ENCODE results near the gene HPS1.

HPS1 gene

DNA sequence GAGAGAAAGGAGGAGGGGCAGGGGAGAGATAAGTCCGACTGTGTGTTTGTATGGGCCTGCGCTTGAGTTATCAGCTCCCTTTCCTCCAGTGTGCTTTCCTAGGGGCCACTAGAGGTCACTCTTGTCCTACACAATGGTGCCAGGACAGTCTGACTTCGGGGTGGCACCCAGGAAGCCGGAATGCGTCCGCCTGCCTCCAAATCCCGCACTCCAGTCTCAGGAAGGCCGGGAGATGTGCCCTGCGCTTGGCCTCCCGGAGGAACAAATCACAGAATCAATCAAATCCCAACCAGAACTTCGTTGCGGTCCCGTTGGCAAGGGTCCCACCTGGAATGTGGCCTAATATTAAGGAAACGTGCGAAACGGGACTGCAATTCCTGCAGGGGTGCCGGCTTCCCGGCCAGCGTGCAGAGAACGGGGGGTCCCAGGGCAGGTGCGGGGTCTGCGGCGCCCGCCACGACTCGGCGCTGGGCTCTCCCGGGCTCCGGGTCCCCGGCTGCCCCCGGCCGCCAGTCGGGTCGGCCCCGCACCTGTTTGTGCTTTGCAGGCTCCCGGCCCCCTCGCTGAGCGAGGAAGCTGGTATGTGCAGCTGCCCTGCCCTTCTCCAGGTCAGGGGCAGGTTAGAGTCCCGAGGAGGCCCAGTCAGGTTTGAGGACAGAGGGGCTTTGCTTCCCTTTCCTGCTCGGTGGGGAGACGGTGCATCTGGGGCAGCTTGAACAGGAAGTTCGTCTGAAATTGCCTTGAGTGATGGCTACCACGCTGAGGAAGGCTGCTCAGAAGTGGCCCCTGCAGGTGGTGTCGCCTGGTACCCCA is 21.0 kb upstream of the HPS1 start (continued):
- no peak for TF ChIP-seq PBX3 (CRISPR knock-in tag; IDR thresholded peaks at IDR 0.05)
- no peak for TF ChIP-seq ZNF174 (tag by site-specific recombination; IDR thresholded peaks at IDR 0.05)
- TF ChIP-seq ZNF629 (tag by site-specific recombination; IDR thresholded peaks at IDR 0.05), result no peak
- TF ChIP-seq, protein P1, sequence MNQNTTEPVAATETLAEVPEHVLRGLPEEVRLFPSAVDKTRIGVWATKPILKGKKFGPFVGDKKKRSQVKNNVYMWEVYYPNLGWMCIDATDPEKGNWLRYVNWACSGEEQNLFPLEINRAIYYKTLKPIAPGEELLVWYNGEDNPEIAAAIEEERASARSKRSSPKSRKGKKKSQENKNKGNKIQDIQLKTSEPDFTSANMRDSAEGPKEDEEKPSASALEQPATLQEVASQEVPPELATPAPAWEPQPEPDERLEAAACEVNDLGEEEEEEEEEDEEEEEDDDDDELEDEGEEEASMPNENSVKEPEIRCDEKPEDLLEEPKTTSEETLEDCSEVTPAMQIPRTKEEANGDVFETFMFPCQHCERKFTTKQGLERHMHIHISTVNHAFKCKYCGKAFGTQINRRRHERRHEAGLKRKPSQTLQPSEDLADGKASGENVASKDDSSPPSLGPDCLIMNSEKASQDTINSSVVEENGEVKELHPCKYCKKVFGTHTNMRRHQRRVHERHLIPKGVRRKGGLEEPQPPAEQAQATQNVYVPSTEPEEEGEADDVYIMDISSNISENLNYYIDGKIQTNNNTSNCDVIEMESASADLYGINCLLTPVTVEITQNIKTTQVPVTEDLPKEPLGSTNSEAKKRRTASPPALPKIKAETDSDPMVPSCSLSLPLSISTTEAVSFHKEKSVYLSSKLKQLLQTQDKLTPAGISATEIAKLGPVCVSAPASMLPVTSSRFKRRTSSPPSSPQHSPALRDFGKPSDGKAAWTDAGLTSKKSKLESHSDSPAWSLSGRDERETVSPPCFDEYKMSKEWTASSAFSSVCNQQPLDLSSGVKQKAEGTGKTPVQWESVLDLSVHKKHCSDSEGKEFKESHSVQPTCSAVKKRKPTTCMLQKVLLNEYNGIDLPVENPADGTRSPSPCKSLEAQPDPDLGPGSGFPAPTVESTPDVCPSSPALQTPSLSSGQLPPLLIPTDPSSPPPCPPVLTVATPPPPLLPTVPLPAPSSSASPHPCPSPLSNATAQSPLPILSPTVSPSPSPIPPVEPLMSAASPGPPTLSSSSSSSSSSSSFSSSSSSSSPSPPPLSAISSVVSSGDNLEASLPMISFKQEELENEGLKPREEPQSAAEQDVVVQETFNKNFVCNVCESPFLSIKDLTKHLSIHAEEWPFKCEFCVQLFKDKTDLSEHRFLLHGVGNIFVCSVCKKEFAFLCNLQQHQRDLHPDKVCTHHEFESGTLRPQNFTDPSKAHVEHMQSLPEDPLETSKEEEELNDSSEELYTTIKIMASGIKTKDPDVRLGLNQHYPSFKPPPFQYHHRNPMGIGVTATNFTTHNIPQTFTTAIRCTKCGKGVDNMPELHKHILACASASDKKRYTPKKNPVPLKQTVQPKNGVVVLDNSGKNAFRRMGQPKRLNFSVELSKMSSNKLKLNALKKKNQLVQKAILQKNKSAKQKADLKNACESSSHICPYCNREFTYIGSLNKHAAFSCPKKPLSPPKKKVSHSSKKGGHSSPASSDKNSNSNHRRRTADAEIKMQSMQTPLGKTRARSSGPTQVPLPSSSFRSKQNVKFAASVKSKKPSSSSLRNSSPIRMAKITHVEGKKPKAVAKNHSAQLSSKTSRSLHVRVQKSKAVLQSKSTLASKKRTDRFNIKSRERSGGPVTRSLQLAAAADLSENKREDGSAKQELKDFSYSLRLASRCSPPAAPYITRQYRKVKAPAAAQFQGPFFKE (tag by site-specific recombination; IDR thresholded peaks at IDR 0.05; ENCODE audit: borderline replicate concordance), result no peak
- TF ChIP-seq ZNF623 (tag by site-specific recombination; IDR thresholded peaks at IDR 0.05), result no peak
- no peak for TF ChIP-seq MYNN (tag by site-specific recombination; IDR thresholded peaks at IDR 0.05; ENCODE audit: borderline replicate concordance)
- TF ChIP-seq ZNF704 (tag by site-specific recombination; IDR thresholded peaks at IDR 0.05), result no peak
- no peak for TF ChIP-seq ZNF202 (tag by site-specific recombination; IDR thresholded peaks at IDR 0.05; ENCODE audit: borderline replicate concordance)
- TF ChIP-seq ZNF324 (tag by site-specific recombination; IDR thresholded peaks at IDR 0.05), result no peak
- TF ChIP-seq, protein P2, sequence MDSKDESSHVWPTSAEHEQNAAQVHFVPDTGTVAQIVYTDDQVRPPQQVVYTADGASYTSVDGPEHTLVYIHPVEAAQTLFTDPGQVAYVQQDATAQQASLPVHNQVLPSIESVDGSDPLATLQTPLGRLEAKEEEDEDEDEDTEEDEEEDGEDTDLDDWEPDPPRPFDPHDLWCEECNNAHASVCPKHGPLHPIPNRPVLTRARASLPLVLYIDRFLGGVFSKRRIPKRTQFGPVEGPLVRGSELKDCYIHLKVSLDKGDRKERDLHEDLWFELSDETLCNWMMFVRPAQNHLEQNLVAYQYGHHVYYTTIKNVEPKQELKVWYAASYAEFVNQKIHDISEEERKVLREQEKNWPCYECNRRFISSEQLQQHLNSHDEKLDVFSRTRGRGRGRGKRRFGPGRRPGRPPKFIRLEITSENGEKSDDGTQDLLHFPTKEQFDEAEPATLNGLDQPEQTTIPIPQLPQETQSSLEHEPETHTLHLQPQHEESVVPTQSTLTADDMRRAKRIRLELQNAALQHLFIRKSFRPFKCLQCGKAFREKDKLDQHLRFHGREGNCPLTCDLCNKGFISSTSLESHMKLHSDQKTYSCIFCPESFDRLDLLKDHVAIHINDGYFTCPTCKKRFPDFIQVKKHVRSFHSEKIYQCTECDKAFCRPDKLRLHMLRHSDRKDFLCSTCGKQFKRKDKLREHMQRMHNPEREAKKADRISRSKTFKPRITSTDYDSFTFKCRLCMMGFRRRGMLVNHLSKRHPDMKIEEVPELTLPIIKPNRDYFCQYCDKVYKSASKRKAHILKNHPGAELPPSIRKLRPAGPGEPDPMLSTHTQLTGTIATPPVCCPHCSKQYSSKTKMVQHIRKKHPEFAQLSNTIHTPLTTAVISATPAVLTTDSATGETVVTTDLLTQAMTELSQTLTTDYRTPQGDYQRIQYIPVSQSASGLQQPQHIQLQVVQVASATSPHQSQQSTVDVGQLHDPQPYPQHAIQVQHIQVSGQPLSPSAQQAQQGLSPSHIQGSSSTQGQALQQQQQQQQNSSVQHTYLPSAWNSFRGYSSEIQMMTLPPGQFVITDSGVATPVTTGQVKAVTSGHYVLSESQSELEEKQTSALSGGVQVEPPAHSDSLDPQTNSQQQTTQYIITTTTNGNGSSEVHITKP (tag by site-specific recombination; IDR thresholded peaks at IDR 0.05), result no peak
- no peak for TF ChIP-seq SALL2 (tag by site-specific recombination; IDR thresholded peaks at IDR 0.05; ENCODE audit: borderline replicate concordance)
- TF ChIP-seq ZNF549 (tag by site-specific recombination; IDR thresholded peaks at IDR 0.05), result no peak
- TF ChIP-seq ZNF266 (tag by site-specific recombination; IDR thresholded peaks at IDR 0.05; ENCODE audit: low read depth), result no peak
- peak; percentile 12 for TF ChIP-seq ZBTB26 (tag by site-specific recombination; optimal IDR thresholded peaks at IDR 0.05)
- TF ChIP-seq KLF1 (tag by site-specific recombination; IDR thresholded peaks at IDR 0.05), result no peak
- TF ChIP-seq ZNF521 (tag by site-specific recombination; IDR thresholded peaks at IDR 0.05), result no peak
- TF ChIP-seq ZIC2 (tag by site-specific recombination; IDR thresholded peaks at IDR 0.05), result no peak
- no peak for TF ChIP-seq ZNF473 (tag by site-specific recombination; IDR thresholded peaks at IDR 0.05)
- TF ChIP-seq ZNF280C (tag by site-specific recombination; IDR thresholded peaks at IDR 0.05), result no peak
- no peak for TF ChIP-seq ZNF169 (tag by site-specific recombination; IDR thresholded peaks at IDR 0.05)
- TF ChIP-seq, protein P3, sequence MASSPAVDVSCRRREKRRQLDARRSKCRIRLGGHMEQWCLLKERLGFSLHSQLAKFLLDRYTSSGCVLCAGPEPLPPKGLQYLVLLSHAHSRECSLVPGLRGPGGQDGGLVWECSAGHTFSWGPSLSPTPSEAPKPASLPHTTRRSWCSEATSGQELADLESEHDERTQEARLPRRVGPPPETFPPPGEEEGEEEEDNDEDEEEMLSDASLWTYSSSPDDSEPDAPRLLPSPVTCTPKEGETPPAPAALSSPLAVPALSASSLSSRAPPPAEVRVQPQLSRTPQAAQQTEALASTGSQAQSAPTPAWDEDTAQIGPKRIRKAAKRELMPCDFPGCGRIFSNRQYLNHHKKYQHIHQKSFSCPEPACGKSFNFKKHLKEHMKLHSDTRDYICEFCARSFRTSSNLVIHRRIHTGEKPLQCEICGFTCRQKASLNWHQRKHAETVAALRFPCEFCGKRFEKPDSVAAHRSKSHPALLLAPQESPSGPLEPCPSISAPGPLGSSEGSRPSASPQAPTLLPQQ (tag by site-specific recombination; IDR thresholded peaks at IDR 0.05), result 0 out of 2 replicates have a peak, but pooled peaks have one; percentile 26

Data from HEK293 (cell line).